ENCODE results near the gene ZBTB4.

The ZBTB4 gene

DNA sequence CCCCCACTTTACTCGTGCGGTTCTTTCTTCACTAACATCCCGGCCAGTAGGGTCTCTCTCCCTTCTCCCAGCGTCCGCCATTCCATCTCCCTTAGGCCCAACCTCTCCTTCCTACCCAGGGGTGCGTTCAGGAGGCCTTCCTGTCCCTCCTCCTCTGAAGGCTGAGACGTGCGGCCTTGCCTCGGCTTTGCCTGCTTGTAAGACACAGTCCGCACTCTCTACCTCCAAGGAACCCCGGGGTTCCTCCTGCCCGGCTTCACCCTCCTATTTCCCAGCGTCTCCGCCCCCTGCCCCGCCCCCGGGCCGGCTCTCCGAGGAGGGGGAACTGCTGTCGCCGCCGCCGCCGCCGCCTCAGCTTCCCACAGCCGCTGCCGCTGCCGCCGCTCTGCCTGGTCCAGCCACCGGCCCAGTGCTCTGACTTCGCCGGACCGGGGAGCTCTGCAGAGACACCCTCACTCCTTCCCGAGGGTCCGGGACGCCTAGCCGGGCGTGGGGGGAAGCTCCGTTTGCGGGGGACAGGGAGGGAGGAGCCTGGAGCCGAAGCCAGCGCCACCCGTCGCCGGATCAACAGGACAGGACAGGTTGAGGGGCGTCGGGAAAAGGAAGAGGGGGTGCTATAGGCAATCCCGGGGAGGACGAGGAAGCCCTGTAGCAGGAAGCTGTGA, 41.3 kb downstream of the ZBTB4 start:
- TF ChIP-seq, protein P1, sequence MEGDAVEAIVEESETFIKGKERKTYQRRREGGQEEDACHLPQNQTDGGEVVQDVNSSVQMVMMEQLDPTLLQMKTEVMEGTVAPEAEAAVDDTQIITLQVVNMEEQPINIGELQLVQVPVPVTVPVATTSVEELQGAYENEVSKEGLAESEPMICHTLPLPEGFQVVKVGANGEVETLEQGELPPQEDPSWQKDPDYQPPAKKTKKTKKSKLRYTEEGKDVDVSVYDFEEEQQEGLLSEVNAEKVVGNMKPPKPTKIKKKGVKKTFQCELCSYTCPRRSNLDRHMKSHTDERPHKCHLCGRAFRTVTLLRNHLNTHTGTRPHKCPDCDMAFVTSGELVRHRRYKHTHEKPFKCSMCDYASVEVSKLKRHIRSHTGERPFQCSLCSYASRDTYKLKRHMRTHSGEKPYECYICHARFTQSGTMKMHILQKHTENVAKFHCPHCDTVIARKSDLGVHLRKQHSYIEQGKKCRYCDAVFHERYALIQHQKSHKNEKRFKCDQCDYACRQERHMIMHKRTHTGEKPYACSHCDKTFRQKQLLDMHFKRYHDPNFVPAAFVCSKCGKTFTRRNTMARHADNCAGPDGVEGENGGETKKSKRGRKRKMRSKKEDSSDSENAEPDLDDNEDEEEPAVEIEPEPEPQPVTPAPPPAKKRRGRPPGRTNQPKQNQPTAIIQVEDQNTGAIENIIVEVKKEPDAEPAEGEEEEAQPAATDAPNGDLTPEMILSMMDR (IDR thresholded peaks at IDR 0.05; ENCODE audit: low read depth, low read length) = no peak
- no peak overlapping the region for H3K4me3 ChIP-seq (ENCODE audit: low read depth, low read length)

DNA sequence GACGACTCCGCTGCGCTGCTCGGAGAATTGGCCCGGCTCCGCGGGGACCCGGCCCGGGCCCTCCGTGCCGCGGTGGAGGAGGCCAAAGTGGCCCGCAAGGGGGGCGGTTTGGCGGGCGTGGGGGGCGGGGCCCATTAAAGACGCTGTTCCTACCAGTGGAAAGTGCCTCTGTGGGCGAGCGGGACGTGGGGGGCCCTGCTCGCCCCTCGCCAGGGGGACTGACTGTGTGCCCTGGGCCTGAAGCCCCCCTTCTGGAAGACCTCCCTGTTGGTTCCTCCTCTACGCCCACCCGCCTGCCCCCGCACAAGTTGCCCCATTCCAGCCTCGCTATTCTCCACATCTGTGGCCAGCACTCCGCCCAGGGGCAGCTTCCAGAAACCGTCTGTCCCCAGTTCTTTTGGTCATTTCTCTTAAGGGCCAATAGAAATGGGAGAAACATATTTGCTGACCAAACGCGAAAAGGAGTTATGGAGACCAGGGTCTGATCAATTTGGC, 42.0 kb downstream of the ZBTB4 start:
- TF ChIP-seq, protein P1 (IDR thresholded peaks at IDR 0.05; ENCODE audit: low read depth, low read length) = no peak
- peak overlapping the region; percentile 35 for H3K4me3 ChIP-seq (ENCODE audit: low read depth, low read length)

DNA sequence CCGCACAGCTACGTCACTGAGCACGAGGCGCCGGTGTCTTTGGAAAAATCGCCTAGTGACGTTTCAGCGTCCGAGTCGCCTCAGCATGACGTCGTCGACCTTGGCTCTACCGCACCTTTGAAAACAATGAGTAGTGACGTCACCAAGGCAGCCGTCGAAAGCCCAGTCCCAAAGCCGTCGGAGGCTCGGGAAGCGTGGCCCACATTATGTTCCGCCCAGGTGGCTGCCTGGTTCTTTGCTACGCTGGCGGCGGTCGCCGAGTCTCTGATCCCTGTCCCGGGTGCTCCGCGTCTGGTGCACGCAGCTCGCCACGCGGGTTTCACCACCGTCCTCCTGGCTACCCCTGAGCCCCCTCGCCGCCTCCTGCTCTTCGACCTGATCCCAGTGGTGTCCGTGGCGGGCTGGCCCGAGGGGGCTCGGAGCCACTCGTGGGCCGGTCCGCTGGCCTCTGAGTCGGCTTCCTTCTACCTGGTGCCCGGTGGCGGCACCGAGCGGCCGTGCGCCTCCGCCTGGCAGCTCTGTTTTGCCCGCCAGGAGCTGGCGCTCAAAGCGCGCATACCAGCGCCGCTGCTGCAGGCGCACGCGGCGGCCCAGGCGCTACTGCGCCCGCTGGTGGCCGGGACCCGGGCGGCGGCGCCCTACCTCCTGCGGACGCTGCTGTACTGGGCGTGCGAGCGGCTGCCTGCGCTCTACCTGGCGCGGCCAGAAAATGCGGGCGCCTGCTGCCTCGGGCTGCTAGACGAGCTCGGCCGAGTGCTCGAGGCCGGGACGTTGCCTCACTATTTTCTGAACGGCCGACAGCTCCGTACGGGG, 42.7 kb downstream of the ZBTB4 start:
- TF ChIP-seq, protein P1 (IDR thresholded peaks at IDR 0.05; ENCODE audit: low read depth, low read length) = peak; percentile 71
- peak overlapping the region; percentile 35 for H3K4me3 ChIP-seq (ENCODE audit: low read depth, low read length)

DNA sequence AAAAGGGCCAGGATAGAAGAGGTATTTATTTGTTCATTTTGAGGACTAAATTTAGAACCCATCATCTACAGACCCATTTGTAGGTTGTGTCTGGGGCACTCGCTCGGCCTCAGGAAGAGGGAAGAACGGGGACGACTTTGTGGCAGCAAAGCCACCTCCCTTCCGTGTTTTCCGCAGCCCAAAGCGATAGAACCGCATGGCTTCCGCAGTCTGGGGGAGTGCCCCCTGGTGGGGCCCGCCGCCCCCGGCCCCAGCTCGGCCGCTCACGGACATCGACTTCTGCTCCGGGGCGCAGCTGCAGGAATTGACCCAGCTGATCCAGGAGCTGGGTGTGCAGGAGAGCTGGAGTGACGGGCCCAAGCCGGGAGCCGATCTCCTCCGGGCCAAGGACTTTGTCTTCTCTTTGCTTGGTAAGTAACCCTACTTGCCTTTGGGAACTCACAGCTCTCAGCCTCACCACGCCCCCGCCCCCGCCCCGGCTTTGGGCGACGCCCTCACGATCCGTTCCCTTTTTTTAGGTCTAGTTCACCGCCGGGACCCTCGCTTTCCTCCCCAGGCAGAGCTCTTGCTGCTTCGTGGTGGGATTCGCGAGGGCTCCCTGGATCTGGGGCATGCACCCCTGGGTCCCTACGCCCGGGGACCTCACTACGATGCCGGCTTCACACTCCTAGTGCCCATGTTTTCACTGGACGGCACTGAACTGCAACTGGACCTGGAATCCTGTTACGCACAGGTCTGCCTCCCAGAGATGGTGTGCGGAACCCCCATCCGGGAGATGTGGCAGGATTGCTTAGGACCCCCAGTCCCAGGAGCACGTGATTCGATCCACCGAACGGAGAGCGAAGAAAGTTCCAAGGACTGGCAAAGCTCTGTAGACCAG, 43.5 kb downstream of the ZBTB4 start:
- H3K4me3 ChIP-seq (ENCODE audit: low read depth, low read length) = peak overlapping the region; percentile 44

DNA sequence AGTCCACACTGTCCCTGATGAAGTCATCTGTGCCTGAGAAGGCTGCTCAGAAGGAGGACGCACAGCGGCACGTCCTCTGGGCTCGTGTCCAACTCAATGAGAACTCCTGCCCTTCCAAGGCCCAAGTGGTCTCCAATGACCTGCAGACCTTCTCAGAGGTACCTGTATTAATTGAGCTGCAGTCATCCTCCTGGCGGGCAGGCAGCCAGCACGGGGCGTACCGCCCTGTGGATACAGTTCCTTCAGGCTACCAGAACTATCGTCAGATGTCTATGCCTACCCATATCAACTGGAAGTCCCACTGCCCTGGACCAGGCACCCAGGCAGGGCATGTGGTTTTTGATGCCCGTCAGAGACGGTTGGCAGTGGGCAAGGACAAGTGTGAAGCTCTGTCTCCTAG, 47.1 kb downstream of the ZBTB4 start:
- no peak overlapping the region for H3K4me3 ChIP-seq (ENCODE audit: low read depth, low read length)
- TF ChIP-seq, protein P1 (IDR thresholded peaks at IDR 0.05; ENCODE audit: low read depth, low read length) = no peak

More for the DNA sequence above, 43.5 kb downstream of the ZBTB4 start:
- TF ChIP-seq, protein P1 (IDR thresholded peaks at IDR 0.05; ENCODE audit: low read depth, low read length) = no peak

DNA sequence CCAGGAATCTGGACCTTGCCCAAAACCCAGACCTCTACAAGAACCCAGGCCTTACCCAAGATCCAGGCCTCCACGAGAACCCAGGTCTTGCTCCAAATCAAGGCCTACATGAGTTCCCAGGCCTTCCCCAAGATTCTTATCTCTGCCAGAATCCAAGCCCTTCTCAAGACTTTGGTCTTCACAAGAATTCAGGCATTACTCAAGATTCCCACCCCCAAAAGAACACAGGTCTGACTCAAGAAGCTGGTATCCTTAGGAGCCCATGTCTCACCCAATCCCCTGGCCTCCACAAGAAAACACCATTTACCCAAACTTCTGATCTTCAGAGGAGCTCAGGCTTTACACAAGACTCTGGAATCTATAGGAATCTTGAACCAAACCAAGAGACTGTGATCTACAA, 48.2 kb downstream of the ZBTB4 start:
- TF ChIP-seq, protein P1 (IDR thresholded peaks at IDR 0.05; ENCODE audit: low read depth, low read length) = no peak

More for the DNA sequence above, 48.2 kb downstream of the ZBTB4 start:
- H3K4me3 ChIP-seq (ENCODE audit: low read depth, low read length) = no peak overlapping the region
